Fibroblast of gingiva (primary cell): Measurements from ENCODE around the gene HABP2.

Experiments used
- DNase-seq: peaks from one replicate; pipeline ENCODE4 v3.0.0-alpha.2; 2011; ENCODE audit warnings: low read depth

The HABP2 gene

DNA sequence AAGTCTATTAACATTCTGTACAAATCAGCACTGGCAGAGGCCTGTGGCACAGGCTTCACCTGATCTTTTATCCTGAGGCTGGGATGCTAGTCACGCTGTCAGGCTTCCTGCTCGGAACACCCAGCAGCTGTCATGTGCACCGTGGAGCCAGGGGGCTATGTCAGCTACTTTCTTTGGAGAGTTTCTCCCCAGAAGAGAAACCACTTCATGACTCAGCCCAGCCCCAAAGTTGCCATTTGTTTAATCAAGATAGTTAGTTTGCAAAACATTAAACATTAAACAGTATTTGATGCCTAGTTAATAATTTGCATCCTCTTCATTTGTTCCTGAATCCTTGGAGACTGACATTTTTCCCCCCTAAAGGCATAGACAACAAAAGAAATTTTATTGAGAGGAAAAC lies at the start of gene HABP2:
TSS of gene HABP2 (plus strand) at position 353 of the 400 bp plus-strand sequence. CDS start 69 bp downstream, outside the sequence.
- DNase-seq = no peak

DNA sequence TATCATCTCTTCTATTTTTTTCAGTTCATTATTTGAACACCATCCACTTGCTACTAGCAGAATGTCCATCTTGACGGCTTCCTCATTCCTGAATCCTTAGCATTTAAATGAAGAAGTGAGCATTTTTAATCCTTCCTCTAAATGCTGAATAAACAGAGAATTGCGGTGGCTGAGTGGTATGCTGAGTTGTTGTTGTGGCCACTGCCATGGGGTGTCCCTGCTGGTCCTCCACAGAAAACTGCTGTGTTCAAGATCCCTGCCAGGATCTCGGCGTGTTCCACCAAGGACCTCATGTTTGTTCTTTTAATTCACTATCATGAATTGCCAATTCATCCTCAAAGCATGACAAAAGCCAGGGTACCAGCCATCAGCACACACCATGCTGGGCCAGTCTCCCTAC lies 48.9 kb upstream of the HABP2 start:
- no peak for DNase-seq

GRCh38 chr10:113504423-113504822 lies 48.4 kb upstream of the HABP2 start:
- DNase-seq = no peak

DNA sequence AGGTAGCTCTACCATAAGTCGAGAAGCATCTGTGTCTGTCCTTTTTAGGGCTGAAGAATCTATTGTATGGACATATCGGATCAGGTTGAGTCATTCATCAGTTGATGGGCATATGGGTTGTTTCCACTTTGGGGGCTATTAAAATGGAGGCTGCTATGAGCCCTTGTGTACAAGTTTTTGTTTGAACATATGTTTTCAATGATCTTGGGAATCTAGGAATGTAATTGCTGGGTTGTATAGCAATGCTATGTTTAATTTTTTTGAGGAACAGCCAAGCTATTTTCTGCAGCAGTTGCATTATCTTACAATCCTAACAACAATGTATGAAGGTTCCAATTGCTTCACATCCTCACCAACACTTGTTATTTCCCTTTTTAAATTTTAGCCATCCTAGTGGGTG lies 46.4 kb upstream of the HABP2 start:
- DNase-seq = no peak

DNA sequence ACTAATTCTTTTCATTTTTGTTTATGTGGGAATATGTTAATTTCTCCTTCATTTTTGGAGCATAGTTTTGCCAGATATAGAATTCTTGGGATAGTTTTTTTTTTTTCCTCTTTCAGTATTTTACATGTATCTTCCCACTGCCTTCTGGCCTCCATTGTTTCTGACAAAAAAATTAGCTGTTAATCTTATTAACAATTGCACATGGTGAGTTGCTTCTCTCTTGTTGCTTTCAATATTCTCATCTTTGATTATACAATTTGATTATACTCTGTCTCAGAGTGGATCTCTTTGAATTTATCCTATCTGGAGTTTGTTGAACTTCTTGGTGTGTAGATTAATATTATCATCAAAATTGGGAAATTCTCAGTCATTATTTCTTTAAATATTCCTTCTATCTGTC lies 41.4 kb upstream of the HABP2 start:
- no peak for DNase-seq

DNA sequence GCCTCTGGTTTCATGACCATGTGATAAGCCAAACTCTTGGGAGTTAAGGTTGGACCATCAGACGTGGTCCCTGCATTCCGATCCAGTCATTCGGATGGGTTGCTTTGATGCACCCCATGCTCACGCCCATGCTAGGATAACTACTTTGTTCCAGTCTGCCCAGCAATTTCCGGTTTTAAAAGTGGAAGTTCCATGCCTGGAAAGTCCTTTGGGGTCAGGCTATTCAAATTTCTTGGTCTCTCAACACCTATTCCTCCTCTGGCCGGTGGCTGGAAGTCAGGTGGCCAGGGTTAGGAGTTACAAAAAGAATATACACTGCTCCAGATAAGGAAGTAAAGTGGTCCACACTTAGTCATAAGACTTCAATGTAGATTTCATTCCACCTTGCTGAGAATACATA lies 37.7 kb upstream of the HABP2 start:
- no peak for DNase-seq

- peak; percentile 65 for DNase-seq
These were observed 37.3 kb upstream of the HABP2 start for GRCh38 chr10:113515601-113516000.

DNA sequence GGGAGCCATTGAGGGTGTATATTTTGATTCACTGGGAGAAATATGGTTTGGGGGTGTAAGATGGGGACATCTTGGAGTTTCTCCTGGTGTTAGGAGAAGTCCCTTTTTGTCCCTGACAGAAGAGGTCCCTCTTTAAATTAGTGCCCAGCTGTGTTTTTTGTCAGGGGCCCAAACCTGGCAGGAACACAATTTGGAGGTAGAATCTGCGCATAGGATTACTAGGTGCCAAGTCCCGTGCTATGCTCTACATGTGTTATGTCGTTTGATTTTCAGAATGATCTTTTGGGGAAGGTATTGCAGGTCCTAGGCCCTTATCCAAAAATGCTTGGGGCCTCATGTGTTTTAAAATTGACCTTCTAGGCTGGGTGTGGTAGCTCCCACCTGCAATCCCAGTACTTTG lies 36.8 kb upstream of the HABP2 start:
- no peak for DNase-seq

- no peak for DNase-seq
These were observed 35.5 kb upstream of the HABP2 start for GRCh38 chr10:113517165-113517900.

DNA sequence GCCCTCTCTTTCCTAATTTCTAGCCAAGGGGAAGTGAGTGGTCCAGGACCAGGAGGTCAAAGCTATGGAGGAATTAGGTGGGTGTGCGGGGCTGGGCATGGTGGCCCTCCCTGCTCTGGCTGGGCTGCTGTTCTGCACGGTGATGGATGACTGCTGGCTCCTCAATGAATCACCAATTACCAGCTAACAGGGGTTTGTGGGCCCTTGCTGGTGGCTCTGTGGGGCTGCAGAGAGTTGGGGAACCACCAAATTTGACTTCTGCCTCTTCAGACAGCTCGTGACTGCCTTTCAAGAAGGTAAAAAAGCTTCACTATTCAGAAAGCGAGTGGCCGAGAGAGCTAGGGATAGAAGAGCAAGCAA lies 35.0 kb upstream of the HABP2 start:
- no peak for DNase-seq

- no peak for DNase-seq
These were observed 34.4 kb upstream of the HABP2 start for GRCh38 chr10:113518415-113518814.

DNA sequence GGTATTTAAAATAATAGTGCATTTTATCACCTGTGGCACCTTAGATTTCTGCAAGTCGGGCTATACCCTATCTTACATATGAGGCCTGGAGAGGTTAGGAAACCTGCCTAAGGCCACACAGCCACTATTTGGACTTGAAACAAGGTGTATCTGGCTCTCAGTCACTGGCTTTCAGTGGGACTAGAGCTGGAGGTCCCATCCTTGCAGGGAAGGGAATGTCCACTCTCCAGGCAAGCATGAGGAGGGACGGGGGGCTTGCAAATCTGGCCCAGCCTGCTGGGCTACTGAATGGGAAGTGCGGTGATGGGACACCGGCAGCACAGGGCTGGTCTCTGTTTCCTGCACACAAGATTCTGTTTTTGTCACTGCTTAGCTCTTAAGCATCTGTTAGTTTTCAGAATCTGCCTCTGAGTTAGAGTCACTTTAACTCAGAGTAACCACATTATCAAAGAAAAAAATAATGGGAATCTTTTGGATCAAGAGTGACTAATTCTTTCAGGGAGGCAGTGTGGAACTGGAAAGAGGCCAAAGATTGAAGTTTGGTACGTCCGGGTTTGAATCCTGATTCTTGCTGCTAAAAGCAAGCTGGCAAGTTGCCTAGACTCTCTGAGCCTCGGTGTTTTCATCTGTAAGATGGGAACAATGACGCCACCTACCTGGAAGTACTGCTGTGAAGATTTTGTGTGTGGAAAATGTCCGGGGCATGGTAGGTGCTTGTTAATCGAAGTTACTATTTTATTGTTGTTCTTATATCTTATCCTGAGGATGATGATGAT lies 33.8 kb upstream of the HABP2 start:
- DNase-seq = no peak

- DNase-seq = no peak
These were observed 33.2 kb upstream of the HABP2 start for GRCh38 chr10:113519681-113520115.

DNA sequence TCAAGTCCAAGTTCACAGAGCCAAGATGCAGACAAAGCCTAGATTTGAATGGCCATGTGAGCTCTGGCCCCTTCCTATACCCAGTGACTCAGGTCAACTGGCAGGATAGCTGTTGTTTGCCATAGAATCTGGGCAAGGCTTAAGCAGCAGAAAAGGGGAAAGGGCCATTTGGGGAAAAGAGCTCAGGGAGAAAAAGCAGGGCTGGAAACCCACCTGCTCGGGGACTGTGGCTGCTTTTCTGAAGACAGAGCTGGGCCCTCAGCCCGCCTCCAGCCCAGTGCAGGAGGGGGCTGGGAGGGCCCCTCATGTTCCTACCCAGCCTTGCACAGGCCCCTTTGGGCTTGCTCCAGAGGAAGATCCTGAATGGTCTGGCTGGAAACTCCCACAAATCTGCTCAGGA lies 32.6 kb upstream of the HABP2 start:
- DNase-seq = no peak

DNA sequence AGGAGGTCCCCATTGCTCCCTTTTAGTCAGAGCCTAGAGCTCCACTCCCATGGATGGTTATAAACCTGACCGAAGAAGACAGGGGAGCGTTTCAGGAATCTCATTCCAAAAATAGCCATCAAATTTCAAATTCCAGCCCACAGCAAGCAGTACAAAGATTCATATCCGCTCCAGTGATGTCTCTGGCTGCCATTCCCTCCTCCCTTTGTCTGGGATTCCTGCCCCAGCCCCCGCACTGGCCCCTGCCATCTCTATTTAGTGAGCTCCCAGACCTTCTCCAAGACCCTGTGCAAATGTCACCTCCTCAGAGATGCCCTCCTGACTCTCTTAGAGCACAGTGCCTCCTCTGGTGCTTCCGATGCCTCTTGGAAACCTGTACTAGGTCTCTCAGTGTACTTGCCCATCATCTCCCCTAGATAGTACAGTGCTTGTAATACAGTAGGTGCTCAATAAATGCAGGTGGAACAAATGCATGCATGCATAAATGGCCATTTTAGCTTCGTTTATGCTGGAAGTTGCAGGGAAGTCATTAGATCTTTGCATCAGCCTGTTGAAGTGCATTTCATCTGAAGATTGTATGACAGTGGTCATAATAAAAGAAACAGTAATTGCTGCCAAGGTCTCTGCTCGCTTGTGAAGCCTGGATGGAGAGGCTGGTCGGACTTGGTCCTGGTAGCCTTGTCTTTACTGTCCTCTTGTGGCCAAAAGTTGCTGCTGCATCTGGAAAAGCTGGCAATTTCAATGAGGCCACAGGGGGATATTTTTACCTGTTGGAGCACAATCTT lies 32.0 kb upstream of the HABP2 start:
- peak; percentile 70 for DNase-seq

- DNase-seq = no peak
These were observed 31.4 kb upstream of the HABP2 start for GRCh38 chr10:113521475-113521795.

DNA sequence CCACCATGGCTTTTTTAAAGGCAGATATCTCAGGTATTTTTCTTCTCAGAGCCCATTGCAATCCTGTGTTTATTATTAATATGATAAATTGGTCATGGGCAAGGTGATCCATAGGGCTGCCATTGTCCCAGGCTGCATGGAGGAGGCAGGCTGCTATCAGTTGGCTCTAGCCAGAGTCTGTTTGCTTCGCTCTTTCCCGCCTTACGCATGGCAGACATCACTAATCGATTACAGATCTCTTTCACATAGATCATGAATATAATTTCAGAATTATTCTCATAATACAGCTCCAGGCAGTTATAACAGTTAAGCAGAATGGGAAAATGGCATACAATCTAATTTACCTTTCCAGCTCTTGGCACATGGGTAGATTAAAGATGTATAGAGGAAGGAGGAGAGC lies 30.4 kb upstream of the HABP2 start:
- DNase-seq = no peak

DNA sequence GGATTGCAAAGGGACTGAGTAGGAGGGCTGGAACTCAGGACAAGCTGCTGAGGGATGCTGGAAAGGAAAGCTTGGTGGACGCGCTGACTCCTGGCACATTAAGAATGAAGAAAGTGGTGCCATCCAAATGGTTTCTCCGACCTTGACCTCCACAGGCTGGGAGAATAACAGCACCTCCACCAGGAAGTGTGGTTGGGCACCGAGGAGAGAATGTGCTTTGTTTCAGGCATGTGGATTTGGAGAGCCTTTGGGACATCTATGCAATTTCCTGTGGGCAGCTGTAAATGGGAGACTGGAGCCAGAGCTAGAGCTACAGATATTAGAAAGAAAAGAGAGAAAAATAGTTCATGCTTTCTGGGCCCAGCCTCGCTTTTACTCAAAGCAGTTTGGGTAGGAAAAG lies 29.8 kb upstream of the HABP2 start:
- DNase-seq = no peak

GRCh38 chr10:113523628-113524027 lies 29.2 kb upstream of the HABP2 start:
- DNase-seq = no peak

- no peak for DNase-seq
These were observed 28.7 kb upstream of the HABP2 start for GRCh38 chr10:113524120-113524519.

- no peak for DNase-seq
These were observed 28.0 kb upstream of the HABP2 start for GRCh38 chr10:113524539-113525490.

- DNase-seq = no peak
These were observed 27.1 kb upstream of the HABP2 start for GRCh38 chr10:113525713-113526112.
